Esophagus muscularis mucosa (tissue), 4 donors: ENCODE measurements around the gene TEX12. TPM values are rescaled to one million over a fixed set of nuclear protein-coding genes. Genes with fewer than 3 reads are reported as not detected.

Experiments used
- DNase-seq: peaks from one replicate; pipeline ENCODE4 v3.0.0-alpha.2; 2017; ENCODE audit errors: extremely low spot score
- H3K27ac ChIP-seq, 4 donors: fragments of 200-600 bp; sonication (generic); replicated peaks in 1 of 4; 1 replicate in 3 of 4; 2 replicates in 1 of 4; pipeline ENCODE4 v1.5.1; 2016 to 2019; ENCODE audit warnings: mild to moderate bottlenecking in 1 of 4
- H3K27me3 ChIP-seq, 4 donors: fragments of 200-600 bp; sonication (generic); one replicate each; pipeline versions ENCODE4 v1.5.1 to v1.6.0; 2016 to 2019
- H3K36me3 ChIP-seq, 4 donors: fragments of 200-600 bp; sonication (generic); one replicate each; pipeline ENCODE4 v1.5.1; 2016 to 2019
- H3K4me1 ChIP-seq, 4 donors: fragments of 200-600 bp; sonication (generic); one replicate each; pipeline ENCODE4 v1.5.1; 2016 to 2019
- H3K4me3 ChIP-seq, 4 donors: fragments of 200-600 bp; sonication (generic); 1 replicate in 2 of 4; 2 replicates in 2 of 4; pipeline ENCODE4 v1.5.1; 2016 to 2019; ENCODE audit warnings: mild to moderate bottlenecking in 4 of 4, moderate library complexity in 1 of 4
- H3K9me3 ChIP-seq, 4 donors: fragments of 200-600 bp; sonication (generic); 1 replicate in 3 of 4; 2 replicates in 1 of 4; pipeline ENCODE4 v1.5.1; 2016 to 2019
- EP300 ChIP-seq: sonication (generic); formaldehyde crosslinking; IDR thresholded peaks from one replicate; pipeline ENCODE4 v1.6.1; 2017; ENCODE audit warnings: antibody characterized with exemption
- POLR2A ChIP-seq: fragments of 450-650 bp; IDR thresholded peaks from one replicate; pipeline ENCODE4 v1.6.1; 2017; ENCODE audit warnings: antibody characterized with exemption, moderate library complexity, mild to moderate bottlenecking, low read depth
- POLR2AphosphoS5 ChIP-seq, 2 donors: sonication (generic); formaldehyde crosslinking; IDR thresholded peaks; one replicate each; pipeline ENCODE4 v1.6.1; 2017; ENCODE audit warnings: antibody characterized with exemption in 2 of 2
- WGBS: methylation state at CpG from one replicate; pipeline ENCODE4 v1.1.5; 2018; 5-methylcytosine and 5-hydroxymethylcytosine counted together
- intact Hi-C: fragments of 100-400 bp; cut with DNase I; formaldehyde crosslinking; loops from one replicate; pipeline ENCODE4 v1.15.1; 2023
- total RNA-seq, 4 donors: library from RNA; depleted of rRNA; stranded (reverse); fragments of >200 nt; gene quantifications; one replicate each; pipeline versions ENCODE4 v1.1.0 to v1.2.1, GENCODE V29; 2016
- TF ChIP-seq, protein P1 (sequence below), 3 experiments: fragments of 200-600 bp in 2 of 3; fragments of 450-650 bp in 1 of 3; sonication (generic) in 2 of 3; IDR thresholded peaks; one replicate each; pipeline ENCODE4 v1.5.1; 2017 to 2019; ENCODE audit warnings: antibody characterized with exemption in 3 of 3, mild to moderate bottlenecking in 2 of 3, moderate library complexity in 1 of 3

Gene TEX12
- total RNA-seq, 4 donors from 2014 or later = 0.40 to 4.2 TPM; not detected in 2

GRCh38 chr11:112172362-112172994, 5.3 kb downstream of the TEX12 start:
- H3K4me3 ChIP-seq = no peak overlapping the region
- H3K27me3 ChIP-seq = no peaks in the 10 kb centered on the region
- H3K27ac ChIP-seq = no peak overlapping the region
- intact Hi-C loops = no loop called here
- 68% methylated on average over 2 of the region's 2 CpGs for WGBS
- peaks cover 3 to 29% (median 24%) of the 10 kb centered on the region in 4 donors for H3K4me1 ChIP-seq
- no peak for DNase-seq
- TF ChIP-seq POLR2A (no peak), POLR2AphosphoS5 (IDR thresholded peaks at IDR 0.05) (no peak), EP300 (no peak)
- TF ChIP-seq, protein P1, sequence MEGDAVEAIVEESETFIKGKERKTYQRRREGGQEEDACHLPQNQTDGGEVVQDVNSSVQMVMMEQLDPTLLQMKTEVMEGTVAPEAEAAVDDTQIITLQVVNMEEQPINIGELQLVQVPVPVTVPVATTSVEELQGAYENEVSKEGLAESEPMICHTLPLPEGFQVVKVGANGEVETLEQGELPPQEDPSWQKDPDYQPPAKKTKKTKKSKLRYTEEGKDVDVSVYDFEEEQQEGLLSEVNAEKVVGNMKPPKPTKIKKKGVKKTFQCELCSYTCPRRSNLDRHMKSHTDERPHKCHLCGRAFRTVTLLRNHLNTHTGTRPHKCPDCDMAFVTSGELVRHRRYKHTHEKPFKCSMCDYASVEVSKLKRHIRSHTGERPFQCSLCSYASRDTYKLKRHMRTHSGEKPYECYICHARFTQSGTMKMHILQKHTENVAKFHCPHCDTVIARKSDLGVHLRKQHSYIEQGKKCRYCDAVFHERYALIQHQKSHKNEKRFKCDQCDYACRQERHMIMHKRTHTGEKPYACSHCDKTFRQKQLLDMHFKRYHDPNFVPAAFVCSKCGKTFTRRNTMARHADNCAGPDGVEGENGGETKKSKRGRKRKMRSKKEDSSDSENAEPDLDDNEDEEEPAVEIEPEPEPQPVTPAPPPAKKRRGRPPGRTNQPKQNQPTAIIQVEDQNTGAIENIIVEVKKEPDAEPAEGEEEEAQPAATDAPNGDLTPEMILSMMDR (IDR thresholded peaks at IDR 0.05) = no peak
- H3K36me3 ChIP-seq = no peaks in the 10 kb centered on the region
- H3K9me3 ChIP-seq = no peaks in the 10 kb centered on the region

DNA sequence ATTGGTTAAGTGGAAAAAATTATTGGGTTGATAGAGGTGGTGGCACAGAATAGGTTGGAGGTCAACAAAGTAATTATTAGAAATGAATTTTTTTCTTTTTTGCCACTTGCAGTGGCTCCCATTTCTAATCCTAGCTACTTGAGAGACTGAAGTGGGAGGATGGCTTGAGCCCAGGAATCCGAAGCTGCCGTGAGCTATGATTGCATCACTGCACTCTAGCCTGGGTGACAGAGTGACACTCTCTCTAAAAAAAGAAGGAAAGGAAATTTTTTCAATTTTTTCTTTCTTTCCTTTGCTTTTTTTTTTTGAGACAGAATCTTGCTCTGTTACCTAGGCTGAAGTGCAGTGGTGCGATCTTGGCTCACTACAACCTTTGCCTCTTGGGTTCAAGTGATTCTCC, 6.0 kb downstream of the TEX12 start:
- no peaks in the 10 kb centered on the region for H3K36me3 ChIP-seq
- peaks cover 3 to 31% (median 27%) of the 10 kb centered on the region in 4 donors for H3K4me1 ChIP-seq
- H3K4me3 ChIP-seq = no peak overlapping the region
- DNase-seq = no peak
- no peaks in the 10 kb centered on the region for H3K27me3 ChIP-seq
- 64% methylated on average over 3 of the region's 3 CpGs for WGBS
- TF ChIP-seq, protein P1 (IDR thresholded peaks at IDR 0.05) = no peak
- TF ChIP-seq EP300 (no peak), POLR2A (no peak), POLR2AphosphoS5 (IDR thresholded peaks at IDR 0.05) (no peak)
- no peaks in the 10 kb centered on the region for H3K9me3 ChIP-seq
- H3K27ac ChIP-seq = no peak overlapping the region
- intact Hi-C loops = no loop called here

GRCh38 chr11:112174789-112175598, 7.8 kb downstream of the TEX12 start, which contains the start of gene BCO2:
BCO2 (plus strand) TSS chr11:112175512; CDS start chr11:112175602, 90 bp downstream.
- intact Hi-C loops = loop anchor here (2.0 kb wide), 1 partner anchor 60 kb away; no protein-coding TSS in a partner anchor
- Histone ChIP-seq H3K4me1 (peaks cover 3 to 31% (median 27%) of the 10 kb centered on the region in 4 donors), H3K27me3 (no peaks in the 10 kb centered on the region), H3K36me3 (peaks cover 0 to 3% (median 0%) of the 10 kb centered on the region in 4 donors), H3K4me3 (peak within 1 kb of the TSS; percentile 43 to 50 (median 46)), H3K9me3 (no peaks in the 10 kb centered on the region), H3K27ac (peak within 1 kb of the TSS; percentile 68 to 80 (median 76))
- TF ChIP-seq, protein P1 (IDR thresholded peaks at IDR 0.05) = peak; percentile 80 to 90 (median 88)
- no peak for TF ChIP-seq EP300
- peak; percentile 47 to 53 for TF ChIP-seq POLR2AphosphoS5 (IDR thresholded peaks at IDR 0.05)
- TF ChIP-seq POLR2A = no peak
- peak; percentile 96 for DNase-seq
- 2% methylated on average over 11 of the region's 11 CpGs for WGBS

DNA sequence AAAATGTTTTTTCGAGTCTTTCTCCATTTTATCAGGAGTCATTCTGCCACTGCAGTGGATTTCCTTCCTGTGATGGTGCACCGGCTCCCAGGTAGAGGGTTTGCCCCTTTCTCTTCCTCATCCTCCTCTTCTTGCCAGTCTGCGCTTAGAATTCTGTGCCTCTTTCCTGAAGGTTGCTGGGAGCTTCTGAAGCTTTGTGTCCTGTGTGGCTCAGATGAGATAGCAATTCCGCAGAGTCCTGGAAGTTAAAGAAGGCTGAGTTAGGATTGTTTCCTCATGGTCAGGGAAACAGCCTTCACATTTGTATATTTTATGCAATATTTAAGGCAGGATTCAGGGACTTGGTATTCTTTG, 8.4 kb downstream of the TEX12 start:
- no peak for DNase-seq
- peaks cover 3 to 31% (median 27%) of the 10 kb centered on the region in 4 donors for H3K4me1 ChIP-seq
- H3K9me3 ChIP-seq = no peaks in the 10 kb centered on the region
- TF ChIP-seq, protein P1 (IDR thresholded peaks at IDR 0.05) = no peak
- TF ChIP-seq POLR2AphosphoS5 (IDR thresholded peaks at IDR 0.05) = peak in 1 of 2 donors; percentile 31
- H3K27me3 ChIP-seq = no peaks in the 10 kb centered on the region
- peak overlapping the region; percentile 43 to 50 (median 46) for H3K4me3 ChIP-seq
- H3K36me3 ChIP-seq = peaks cover 0 to 3% (median 0%) of the 10 kb centered on the region in 4 donors
- 11% methylated on average over 4 of the region's 4 CpGs for WGBS
- intact Hi-C loops = loop anchor here (2.0 kb wide), 1 partner anchor 61 kb away; no protein-coding TSS in a partner anchor
- H3K27ac ChIP-seq = peak overlapping the region; percentile 68 to 80 (median 76)
